PFSK-1 (cell line): Measurements from ENCODE around the gene NDUFA1.

Experiments used
- FOXP2 ChIP-seq: optimal IDR thresholded peaks from 2 replicates; pipeline ENCODE3; 2011; ENCODE audit warnings: borderline replicate concordance, control low read depth, inconsistent platforms; ENCODE audit not compliant: insufficient read depth; ENCODE audit errors: extremely low read length, extremely low read depth
- POLR2AphosphoS5 ChIP-seq: IDR thresholded peaks from 2 replicates; pipeline ENCODE4 v1.6.1; 2012; ENCODE audit warnings: low read depth, mild to moderate bottlenecking, control low read depth, low read length, moderate library complexity
- REST ChIP-seq, 2 experiments: IDR thresholded peaks; 2 replicates each; pipeline versions ENCODE4 v1.6.1 to v1.8.0; 2011 to 2012; ENCODE audit warnings: low read depth in 2 of 2, low read length in 2 of 2, control low read depth in 1 of 2, inconsistent platforms in 1 of 2, mild to moderate bottlenecking in 1 of 2, moderate library complexity in 1 of 2; ENCODE audit not compliant: insufficient read depth in 1 of 2
- SIN3A ChIP-seq: IDR thresholded peaks from 2 replicates; pipeline ENCODE4 v1.6.1; 2012; ENCODE audit warnings: mild to moderate bottlenecking, low read length, moderate library complexity, borderline replicate concordance; ENCODE audit not compliant: insufficient read depth
- TAF1 ChIP-seq: IDR thresholded peaks from 2 replicates; pipeline ENCODE4 v1.6.1; 2012; ENCODE audit warnings: low read length, control low read depth, borderline replicate concordance; ENCODE audit not compliant: insufficient read depth

The NDUFA1 gene

DNA sequence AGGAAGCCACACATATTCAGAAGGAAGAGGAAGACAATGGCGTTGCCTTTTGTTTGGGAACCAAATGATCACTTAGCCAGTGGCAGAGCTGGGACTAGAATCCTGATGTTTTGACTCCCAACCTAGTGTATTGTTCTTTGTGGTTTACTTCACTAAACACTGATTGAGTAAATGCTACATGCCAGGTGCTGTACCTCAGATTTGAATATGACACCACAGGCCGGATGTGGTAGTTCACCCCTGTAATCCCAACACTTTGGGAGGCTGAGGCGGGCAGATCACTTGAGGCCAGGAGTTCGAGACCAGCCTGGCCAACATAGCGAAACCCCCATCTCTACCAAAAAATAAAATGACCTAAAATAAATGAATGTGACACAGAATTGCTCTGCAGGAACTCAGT lies 8.4 kb downstream of the NDUFA1 start:
- TF ChIP-seq FOXP2 (no peak), POLR2AphosphoS5 (no peak), TAF1 (no peak), REST (IDR thresholded peaks at IDR 0.05; ENCODE audit: insufficient read depth in 1 of 2, low read depth in 2 of 2, low read length in 2 of 2) (no peak), SIN3A (no peak)

- TF ChIP-seq POLR2AphosphoS5 (no peak), REST (IDR thresholded peaks at IDR 0.05; ENCODE audit: insufficient read depth in 1 of 2, low read depth in 2 of 2, low read length in 2 of 2) (no peak), TAF1 (no peak), SIN3A (no peak), FOXP2 (no peak)
Measured at GRCh38 chrX:119880552-119881437, 9.2 kb downstream of the NDUFA1 start.

DNA sequence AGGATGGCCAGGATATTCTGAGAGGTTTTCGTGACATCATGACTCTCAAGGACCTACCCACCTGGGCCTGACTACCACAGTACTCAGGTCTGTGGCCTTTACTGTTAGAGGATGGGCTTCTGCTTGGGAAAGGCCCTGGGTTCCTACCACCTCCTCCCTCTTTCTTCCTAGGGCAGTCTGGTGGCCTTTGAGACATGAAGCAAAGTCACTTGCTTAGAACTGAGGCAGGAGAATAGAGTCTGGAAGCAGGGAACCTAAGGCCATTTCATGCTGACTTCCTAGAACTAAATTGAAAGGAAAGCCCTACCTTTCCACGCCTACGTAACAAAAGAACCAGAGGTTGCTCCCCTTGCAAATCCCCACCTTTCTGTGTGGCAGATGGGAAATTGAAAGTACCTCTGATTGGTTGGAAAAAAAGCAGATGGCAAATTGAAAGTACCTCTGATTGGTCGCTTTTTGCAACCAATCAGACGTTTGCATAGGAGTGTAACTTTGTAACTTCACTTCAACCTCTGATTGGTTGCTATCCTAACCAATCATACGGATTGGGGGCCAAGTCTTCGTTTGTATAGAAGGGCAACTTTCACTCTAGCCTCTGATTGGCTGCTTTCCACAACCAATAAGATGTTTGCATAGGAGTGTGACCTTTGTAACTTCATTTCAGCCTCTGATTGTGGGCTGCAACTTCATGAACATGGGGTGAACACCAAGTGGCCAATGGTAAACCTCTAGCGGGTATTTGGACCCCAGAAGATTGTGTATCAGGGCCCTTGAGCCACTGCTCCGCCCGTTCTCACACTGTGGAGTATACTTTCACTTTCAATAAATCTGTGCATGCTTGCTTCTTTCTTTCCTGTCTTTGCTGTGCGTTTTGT lies 14.2 kb downstream of the NDUFA1 start:
- TF ChIP-seq POLR2AphosphoS5 (no peak), TAF1 (no peak), SIN3A (no peak), REST (IDR thresholded peaks at IDR 0.05; ENCODE audit: insufficient read depth in 1 of 2, low read depth in 2 of 2, low read length in 2 of 2) (no peak), FOXP2 (no peak)

DNA sequence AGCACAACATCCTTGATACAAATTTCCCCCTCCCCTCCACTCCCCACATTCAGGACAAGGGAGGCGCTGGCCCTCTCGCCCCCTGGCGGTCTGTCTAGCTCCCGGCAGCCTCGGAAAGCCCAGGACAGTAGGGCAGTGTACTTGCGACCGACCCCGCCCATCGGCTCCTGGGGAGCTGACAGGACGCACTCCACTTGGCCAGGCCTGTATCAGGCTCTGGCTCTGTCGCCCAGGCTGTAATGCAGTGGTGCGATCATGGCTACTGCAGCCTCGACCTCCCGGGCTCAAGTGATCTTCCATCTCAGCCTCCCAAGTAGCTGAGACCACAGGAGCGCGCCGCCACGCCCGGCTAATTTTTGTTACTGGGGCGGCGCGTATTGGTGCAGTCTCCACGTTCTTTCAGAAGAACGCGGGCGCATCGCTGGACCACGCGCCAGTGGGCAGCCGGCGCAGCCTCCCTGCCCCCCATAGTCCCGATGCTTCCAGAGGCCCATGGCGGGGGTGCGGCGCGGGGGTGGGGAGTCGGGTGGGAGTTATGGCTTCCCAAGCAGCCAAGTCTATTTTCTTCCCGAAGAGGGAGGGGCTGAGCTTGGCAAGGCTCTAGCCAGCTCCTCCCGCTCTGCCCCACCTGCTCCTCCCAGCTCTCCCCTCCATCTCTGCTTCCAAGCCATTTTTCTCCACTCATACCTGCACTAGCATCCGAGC lies 16.2 kb downstream of the NDUFA1 start:
- TF ChIP-seq POLR2AphosphoS5 = no peak

GRCh38 chrX:119895843-119896326 lies 24.3 kb downstream of the NDUFA1 start, which contains the start of gene AKAP14:
Gene AKAP14, plus strand, starts transcription at chrX:119895893. Its CDS starts 7,331 bp downstream, at chrX:119903224.
- no peak for TF ChIP-seq SIN3A
- no peak for TF ChIP-seq FOXP2
- TF ChIP-seq TAF1 = no peak
- TF ChIP-seq REST (IDR thresholded peaks at IDR 0.05; ENCODE audit: insufficient read depth in 1 of 2, low read depth in 2 of 2, low read length in 2 of 2) = no peak
- TF ChIP-seq POLR2AphosphoS5 = no peak
